Choroid plexus epithelial cell (primary cell): ENCODE data around the gene LARGE2.

Experiments
- DNase-seq: peaks from one replicate; pipeline ENCODE4 v3.0.0-alpha.2; 2010; ENCODE audit warnings: low read depth
- H3K4me3 ChIP-seq: 2 replicates; pipeline ENCODE4 v1.5.1; 2011; ENCODE audit warnings: low read depth, mild to moderate bottlenecking, control low read depth, low read length, moderate library complexity
- CTCF ChIP-seq: conservative IDR thresholded peaks from 2 replicates; pipeline ENCODE4 v1.5.1; 2011; ENCODE audit warnings: low read depth, mild to moderate bottlenecking, control low read depth, inconsistent platforms, low read length, moderate library complexity

The LARGE2 gene

DNA sequence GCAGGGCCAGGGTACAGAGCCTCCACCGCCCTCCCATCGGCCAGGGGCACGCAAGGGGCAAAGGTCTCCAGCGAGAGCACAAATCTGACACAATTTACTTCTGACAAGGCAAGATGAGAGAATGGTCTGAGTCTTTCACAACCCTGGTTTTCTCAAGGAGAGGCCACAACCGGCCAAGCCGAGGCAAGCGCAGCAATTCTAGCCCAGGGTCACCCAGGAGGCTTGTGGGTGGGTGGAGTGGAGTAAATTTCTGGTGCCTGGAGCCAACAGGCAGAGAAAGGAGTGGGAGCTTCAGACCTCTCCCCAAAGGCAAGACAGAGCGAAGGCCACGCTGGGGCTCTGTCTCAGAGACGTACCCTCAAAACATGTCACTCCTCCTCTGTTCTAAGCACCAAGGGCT lies 9.3 kb downstream of the LARGE2 start:
- TF ChIP-seq CTCF = no peak
- no peak overlapping the region for H3K4me3 ChIP-seq
- no peak for DNase-seq

DNA sequence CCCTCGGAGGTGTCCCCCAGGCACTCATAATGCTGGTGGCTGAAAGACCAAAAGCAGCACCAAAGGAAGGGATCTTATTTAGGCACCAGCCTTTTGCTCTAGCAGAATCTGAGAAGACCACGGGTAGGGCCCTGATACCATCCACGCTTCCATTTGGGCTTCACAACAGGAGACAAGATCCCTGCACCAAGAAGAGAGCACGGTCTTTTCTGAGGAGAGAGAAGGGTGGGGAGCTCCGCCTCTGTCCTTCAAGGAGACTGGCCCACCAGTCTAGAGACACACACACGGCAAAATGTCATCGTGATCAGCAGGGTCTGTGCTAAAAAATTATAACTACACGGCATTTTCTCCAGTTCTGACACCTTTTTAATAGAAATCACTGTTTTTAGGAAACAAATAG lies 9.8 kb downstream of the LARGE2 start:
- no peak overlapping the region for H3K4me3 ChIP-seq
- TF ChIP-seq CTCF = no peak
- no peak for DNase-seq

DNA sequence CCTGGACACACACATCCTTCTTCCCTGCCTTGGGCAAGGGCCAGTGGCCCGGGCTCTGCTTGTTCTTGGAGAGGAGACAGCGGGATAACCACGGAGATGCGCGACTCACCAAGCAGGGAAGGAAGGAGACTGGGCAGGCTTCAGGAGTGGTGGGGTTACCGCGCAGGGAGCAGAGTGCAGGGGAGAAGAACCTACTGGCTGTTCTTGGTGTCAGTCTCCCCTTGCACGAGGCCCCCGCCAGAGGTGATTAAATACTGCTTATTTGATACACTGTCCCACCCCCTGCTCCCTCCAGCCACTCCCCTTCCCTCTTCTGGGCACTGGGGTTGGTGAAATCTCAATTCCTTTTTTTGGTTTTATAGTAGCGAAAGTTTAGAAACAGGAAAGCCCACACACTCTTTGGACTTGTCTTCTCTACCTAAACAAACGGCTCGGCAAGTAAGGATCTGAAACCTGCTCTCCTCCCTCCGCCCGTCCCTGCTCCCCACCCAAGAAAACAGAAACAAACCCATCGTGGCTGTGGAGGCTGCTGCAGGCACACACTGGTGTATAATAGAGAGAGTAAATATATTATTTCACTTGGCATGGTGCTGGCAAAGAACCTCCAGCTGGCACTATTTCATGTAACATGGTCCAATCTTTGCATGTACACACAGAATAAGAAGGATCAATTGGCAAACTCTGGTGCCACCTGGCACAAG lies 10.8 kb downstream of the LARGE2 start:
- no peak for TF ChIP-seq CTCF
- DNase-seq = no peak
- no peak overlapping the region for H3K4me3 ChIP-seq

GRCh38 chr11:45933846-45934579 lies 11.6 kb downstream of the LARGE2 start:
- DNase-seq = no peak
- H3K4me3 ChIP-seq = no peak overlapping the region
- no peak for TF ChIP-seq CTCF

DNA sequence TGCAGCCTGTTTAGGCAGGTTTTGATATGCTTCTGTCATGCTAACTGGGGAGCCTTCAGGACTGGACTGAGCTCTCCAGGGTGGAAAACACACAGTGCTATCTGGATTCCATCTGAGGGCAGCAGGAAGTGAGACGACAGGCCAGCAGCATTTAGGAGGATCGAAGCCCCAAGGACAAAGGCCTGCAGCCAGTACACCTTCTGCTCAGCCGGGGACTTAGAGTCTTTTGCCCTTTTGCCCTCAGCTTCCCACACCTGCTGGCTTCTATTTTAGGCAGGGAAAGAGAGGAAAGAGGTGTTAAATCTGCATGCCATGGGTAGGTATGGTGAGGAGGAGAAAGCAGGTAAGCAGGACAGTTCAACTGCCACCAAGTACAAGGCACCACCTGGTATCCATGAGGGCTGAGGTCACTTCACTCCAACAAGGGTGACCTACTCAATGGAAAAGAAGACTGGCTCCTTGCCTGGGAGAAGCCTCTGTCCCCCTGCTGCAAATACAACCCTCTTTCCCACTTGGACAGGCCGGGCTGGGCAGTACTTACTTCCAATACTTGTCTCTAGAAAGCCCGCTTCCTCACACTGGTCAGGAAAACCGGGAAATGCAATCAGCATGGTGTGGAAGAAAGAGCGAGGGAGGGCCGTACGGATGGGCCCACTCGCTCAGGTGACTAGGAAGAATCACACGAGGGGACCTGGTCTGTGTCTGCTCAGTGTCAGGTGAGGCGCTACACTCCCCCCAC lies 12.3 kb downstream of the LARGE2 start:
- no peak for TF ChIP-seq CTCF
- DNase-seq = no peak
- no peak overlapping the region for H3K4me3 ChIP-seq

DNA sequence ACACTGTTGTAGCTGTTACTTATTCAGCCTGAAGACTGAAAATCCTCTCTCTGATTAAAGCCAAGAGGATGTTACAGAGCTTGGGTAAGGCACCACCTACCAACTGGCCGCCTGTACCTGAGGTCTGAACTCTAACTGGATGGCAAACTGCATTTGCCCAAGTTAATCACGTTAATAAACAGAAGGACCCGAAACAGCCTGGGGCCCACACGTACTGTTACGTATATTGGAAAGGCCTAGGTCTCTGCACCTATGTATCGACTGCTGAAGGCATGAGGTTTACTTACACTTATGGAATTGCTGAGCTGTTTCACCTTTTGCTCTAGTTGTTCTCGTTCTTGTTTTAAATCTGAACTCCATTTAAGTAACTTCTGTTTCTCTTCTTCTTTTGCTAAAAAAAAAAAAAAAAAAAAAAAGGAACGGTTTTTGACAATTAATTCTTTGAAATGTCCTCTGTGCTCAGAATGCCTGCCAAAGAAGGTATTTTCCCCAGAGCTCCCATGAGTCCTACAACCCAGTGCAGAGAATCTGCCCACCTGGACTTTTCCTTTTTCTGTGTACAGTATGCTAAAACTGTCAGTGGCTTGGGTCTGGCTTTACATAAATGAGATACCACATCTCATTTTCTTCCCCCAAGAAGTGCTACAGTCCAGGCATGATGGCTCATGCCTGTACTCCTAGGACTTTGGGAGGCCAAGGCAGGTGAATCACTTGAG lies 13.1 kb downstream of the LARGE2 start:
- no peak for DNase-seq
- H3K4me3 ChIP-seq = no peak overlapping the region
- TF ChIP-seq CTCF = no peak
